ENCODE results near the gene CLEC11A. TPM values are rescaled to one million over a fixed set of nuclear protein-coding genes. Genes with fewer than 3 reads are reported as not detected.

The CLEC11A gene
- total and polyA plus RNA-seq, 10 of the 15 experiments (the other 5 are each of a cell fraction or from before 2014, with no cell fraction given) = not detected

- ChIA-PET SMC1A (ENCODE audit: uncharacterized antibody, unreplicated experiment) (no interaction called here), RAD21 (ENCODE audit: unreplicated experiment) (no interaction called here), CTCF (no interaction called here), POLR2A (no interaction called here)
- no peaks in the 10 kb centered on the region for H3K9me3 ChIP-seq (replicated peaks; ENCODE audit: control insufficient read depth, insufficient read depth, low read length)
- H2AFZ ChIP-seq (ENCODE audit: control insufficient read depth, low read depth, low read length) = no peak overlapping the region
- H3K36me3 ChIP-seq (ENCODE audit: control insufficient read depth in 2 of 2, insufficient read depth in 2 of 2, low read length in 1 of 2) = no peaks in the 10 kb centered on the region
- H3K4me1 ChIP-seq (ENCODE audit: control insufficient read depth, insufficient read depth, low read length) = no peaks in the 10 kb centered on the region
- H3K79me2 ChIP-seq (ENCODE audit: control insufficient read depth, insufficient read depth, low read length) = no peaks in the 10 kb centered on the region
- no peak overlapping the region for H3K9ac ChIP-seq (ENCODE audit: control insufficient read depth, insufficient read depth, low read length)
- no peak overlapping the region for H3K4me3 ChIP-seq
- DNase-seq (ENCODE audit: low read depth, low spot score) (no peak), ATAC-seq (no peak), FAIRE-seq (no peak)
- no peaks in the 10 kb centered on the region; the same call in 1 of the 2 replicates for H4K20me1 ChIP-seq (ENCODE audit: control insufficient read depth, insufficient read depth)
- in situ Hi-C loops (cut with MboI) = no loop called here
- H3K4me2 ChIP-seq (ENCODE audit: control insufficient read depth, insufficient read depth) = no peak overlapping the region
- 41% methylated on average over 13 of the region's 13 CpGs for WGBS (ENCODE audit: insufficient coverage, insufficient replicate concordance, low lambda C conversion rate, missing lambda C conversion rate)
- no peak overlapping the region for H3K27ac ChIP-seq (ENCODE audit: control insufficient read depth, insufficient read depth)
- intact Hi-C loops (cut with micrococcal nuclease; ENCODE audit: unreplicated experiment) = no loop called here
- TF ChIP-seq EP300 (IDR thresholded peaks at IDR 0.05; ENCODE audit: borderline replicate concordance in 1 of 2, control insufficient read depth in 1 of 2, low read depth in 2 of 2, low read length in 2 of 2) (no peak), EED (IDR thresholded peaks at IDR 0.05; ENCODE audit: low read depth) (no peak), CUX1 (IDR thresholded peaks at IDR 0.05; ENCODE audit: insufficient replicate concordance, low read depth, low read length) (no peak), IRF5 (IDR thresholded peaks at IDR 0.05; ENCODE audit: borderline replicate concordance) (no peak), CTCF (IDR thresholded peaks at IDR 0.05 in 2 of 3, conservative IDR thresholded peaks at IDR 0.05 in 1 of 3; ENCODE audit: control insufficient read depth in 2 of 3, extremely low read depth in 1 of 3, insufficient read depth in 1 of 3, low read depth in 3 of 3, low read length in 3 of 3) (no peak), SMAD5 (IDR thresholded peaks at IDR 0.05; ENCODE audit: low read depth) (no peak), SUPT20H (IDR thresholded peaks at IDR 0.05; ENCODE audit: borderline replicate concordance, control insufficient read depth, low read depth, low read length) (no peak)
- H3K27me3 ChIP-seq (replicated peaks in 1 of 2; ENCODE audit: control insufficient read depth in 2 of 2, insufficient read depth in 2 of 2, low read length in 1 of 2) = no peaks in the 10 kb centered on the region; a peak in 1 of 4 replicates
- BruUV-seq (replicated peaks) = no TSS peak
Observed at GRCh38 chr19:50697414-50698124, 25.6 kb upstream of the CLEC11A start.
